Measurements from ENCODE around the gene COL6A2.

- TF ChIP-seq GATA3 (IDR thresholded peaks at IDR 0.05; ENCODE audit: low read depth, low read length) (no peak), GATA2 (IDR thresholded peaks at IDR 0.05; ENCODE audit: low read depth, low read length) (no peak)
Measured at GRCh38 chr21:46077674-46078101, 20.2 kb upstream of the COL6A2 start.

All from SH-SY5Y (cell line).